A673 (cell line): ENCODE measurements around the gene CCSER1. TPM values are rescaled to one million over a fixed set of nuclear protein-coding genes. Genes with fewer than 3 reads are reported as not detected.

Experiments used
- BruUV-seq: library from RNA; stranded (reverse); fragments of 400-500 nt; replicated peaks from 2 replicates; lab custom pipeline; 2021; lab: Mats Ljungman, UMichigan
- CTCF ChIA-PET: fragments of 300-600 bp; sonication (Branson Sonifier 250); formaldehyde crosslinking; loops from one replicate; lab custom pipeline; 2022; ENCODE audit warnings: antibody characterized with exemption; lab: Charles Lee
- POLR2A ChIA-PET: fragments of 300-600 bp; sonication (Branson Sonifier 250); formaldehyde crosslinking; loops from one replicate; lab custom pipeline; 2022; ENCODE audit warnings: antibody characterized with exemption; ENCODE audit not compliant: low non-redundant PET; lab: Charles Lee
- DNase-seq: peaks from one replicate; pipeline ENCODE4 v3.0.0-alpha.2; 2015; ENCODE audit warnings: low spot score
- H3K27ac ChIP-seq: fragments of 200-600 bp; sonication (generic); 2 replicates; pipeline ENCODE4 v1.5.1; 2016; ENCODE audit warnings: mixed run types, low read depth, mild to moderate bottlenecking, mixed read lengths, antibody characterized with exemption, low read length; ENCODE audit not compliant: poor library complexity, severe bottlenecking
- H3K27me3 ChIP-seq: fragments of 200-600 bp; sonication (generic); replicated peaks from 2 replicates; pipeline ENCODE4 v1.6.1; 2017; ENCODE audit warnings: mixed run types, low read depth, mild to moderate bottlenecking, mixed read lengths, antibody characterized with exemption, low read length; ENCODE audit not compliant: insufficient read depth, poor library complexity
- H3K36me3 ChIP-seq: fragments of 200-600 bp; sonication (generic); 2 replicates; pipeline ENCODE4 v1.6.1; 2016; ENCODE audit warnings: mixed run types, mild to moderate bottlenecking, mixed read lengths, antibody characterized with exemption, low read length; ENCODE audit not compliant: insufficient read depth, poor library complexity, severe bottlenecking
- H3K4me1 ChIP-seq: fragments of 200-600 bp; sonication (generic); 2 replicates; pipeline ENCODE4 v1.6.1; 2017; ENCODE audit warnings: mixed run types, mild to moderate bottlenecking, mixed read lengths, antibody characterized with exemption, low read length; ENCODE audit not compliant: insufficient read depth, poor library complexity, severe bottlenecking
- H3K4me3 ChIP-seq: fragments of 200-600 bp; sonication (generic); 2 replicates; pipeline ENCODE4 v1.5.1; 2016; ENCODE audit warnings: low read depth, mixed run types, mild to moderate bottlenecking, mixed read lengths, low read length; ENCODE audit not compliant: poor library complexity, severe bottlenecking
- H3K9me3 ChIP-seq: fragments of 200-600 bp; sonication (generic); 2 replicates; pipeline ENCODE4 v1.6.1; 2016; ENCODE audit warnings: mixed run types, low read depth, mild to moderate bottlenecking, mixed read lengths, antibody characterized with exemption, low read length; ENCODE audit not compliant: poor library complexity, severe bottlenecking
- EZH2 ChIP-seq: fragments of 200-600 bp; sonication (generic); IDR thresholded peaks from 2 replicates; pipeline ENCODE4 v1.6.1; 2017; ENCODE audit warnings: borderline replicate concordance, low read depth, mild to moderate bottlenecking, mixed read lengths, antibody characterized with exemption, low read length; ENCODE audit not compliant: poor library complexity, severe bottlenecking
- intact Hi-C: fragments of 100-400 bp; cut with micrococcal nuclease; formaldehyde crosslinking; loops from one replicate; pipeline ENCODE4 v1.10.0; 2022; ENCODE audit not compliant: unreplicated experiment
- total RNA-seq: library from RNA; stranded (reverse); gene quantifications from 2 replicates; pipeline ENCODE4 v1.2.3, GENCODE V29; 2021
- TF ChIP-seq, protein P1 (sequence below): fragments of 300-800, 200-600 bp; sonication (generic); conservative IDR thresholded peaks from 2 replicates; pipeline ENCODE4 v1.5.1; 2017; ENCODE audit warnings: low read depth, mild to moderate bottlenecking, antibody characterized with exemption, low read length, moderate library complexity, mixed read lengths

Gene CCSER1
- total RNA-seq, 1 experiment from 2014 or later, result not detected

DNA sequence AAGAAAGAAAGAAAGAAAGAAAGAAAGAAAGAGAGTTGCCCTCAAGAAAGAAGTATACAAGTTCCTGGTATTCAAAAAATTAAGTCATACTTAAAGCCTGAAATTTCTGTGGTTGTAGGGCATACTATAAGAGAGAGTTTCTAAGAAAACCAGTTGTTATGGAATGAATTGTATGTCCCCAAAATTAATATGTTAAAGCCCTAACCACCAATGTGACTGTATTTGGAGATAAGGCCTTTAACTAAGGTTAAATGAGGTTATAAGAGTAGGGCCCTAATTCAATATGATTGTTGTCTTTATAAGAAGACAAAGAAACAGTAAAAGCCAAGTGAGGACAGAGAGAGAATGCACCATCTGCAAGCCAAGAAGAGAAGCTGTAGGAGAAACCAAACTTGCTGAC is 521.1 kb downstream of the CCSER1 start:
- ChIA-PET POLR2A (no interaction called here), CTCF (no interaction called here)
- BruUV-seq, result no TSS peak

DNA sequence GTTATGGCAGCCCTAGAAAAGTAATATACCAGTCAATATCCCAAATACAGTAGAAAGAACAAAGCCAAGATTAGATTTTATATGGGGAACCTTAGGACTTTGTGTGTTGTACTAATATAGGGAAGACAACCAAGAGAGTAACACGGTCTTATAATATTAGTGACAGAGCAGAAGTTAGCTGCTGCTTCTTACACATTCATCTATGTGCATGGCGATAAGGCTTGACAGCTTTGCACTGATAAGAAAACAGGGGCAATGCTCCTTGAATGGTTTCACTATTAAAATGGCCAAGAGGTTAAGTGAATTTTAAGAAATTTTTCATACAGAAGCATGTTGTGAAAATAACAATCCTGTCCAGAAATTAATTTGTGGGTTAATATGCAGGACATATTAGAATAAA is 521.6 kb downstream of the CCSER1 start:
- BruUV-seq, result no TSS peak
- no peak for TF ChIP-seq EZH2
- TF ChIP-seq, protein P1, sequence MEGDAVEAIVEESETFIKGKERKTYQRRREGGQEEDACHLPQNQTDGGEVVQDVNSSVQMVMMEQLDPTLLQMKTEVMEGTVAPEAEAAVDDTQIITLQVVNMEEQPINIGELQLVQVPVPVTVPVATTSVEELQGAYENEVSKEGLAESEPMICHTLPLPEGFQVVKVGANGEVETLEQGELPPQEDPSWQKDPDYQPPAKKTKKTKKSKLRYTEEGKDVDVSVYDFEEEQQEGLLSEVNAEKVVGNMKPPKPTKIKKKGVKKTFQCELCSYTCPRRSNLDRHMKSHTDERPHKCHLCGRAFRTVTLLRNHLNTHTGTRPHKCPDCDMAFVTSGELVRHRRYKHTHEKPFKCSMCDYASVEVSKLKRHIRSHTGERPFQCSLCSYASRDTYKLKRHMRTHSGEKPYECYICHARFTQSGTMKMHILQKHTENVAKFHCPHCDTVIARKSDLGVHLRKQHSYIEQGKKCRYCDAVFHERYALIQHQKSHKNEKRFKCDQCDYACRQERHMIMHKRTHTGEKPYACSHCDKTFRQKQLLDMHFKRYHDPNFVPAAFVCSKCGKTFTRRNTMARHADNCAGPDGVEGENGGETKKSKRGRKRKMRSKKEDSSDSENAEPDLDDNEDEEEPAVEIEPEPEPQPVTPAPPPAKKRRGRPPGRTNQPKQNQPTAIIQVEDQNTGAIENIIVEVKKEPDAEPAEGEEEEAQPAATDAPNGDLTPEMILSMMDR, result no peak
- DNase-seq, result no peak
- intact Hi-C loops, result no loop called here
- Histone ChIP-seq H3K36me3 (no peaks in the 10 kb centered on the region), H3K4me1 (no peaks in the 10 kb centered on the region), H3K9me3 (no peaks in the 10 kb centered on the region), H3K4me3 (no peak overlapping the region), H3K27me3 (no peaks in the 10 kb centered on the region), H3K27ac (no peak overlapping the region)
- ChIA-PET POLR2A (no interaction called here), CTCF (no interaction called here)

More for the DNA sequence above, 521.1 kb downstream of the CCSER1 start:
- Histone ChIP-seq H3K27ac (no peak overlapping the region), H3K4me3 (no peak overlapping the region), H3K4me1 (no peaks in the 10 kb centered on the region), H3K27me3 (no peaks in the 10 kb centered on the region), H3K36me3 (no peaks in the 10 kb centered on the region), H3K9me3 (no peaks in the 10 kb centered on the region)
- no peak for DNase-seq
- intact Hi-C loops, result no loop called here
- TF ChIP-seq EZH2, result no peak
- TF ChIP-seq, protein P1, result no peak

DNA sequence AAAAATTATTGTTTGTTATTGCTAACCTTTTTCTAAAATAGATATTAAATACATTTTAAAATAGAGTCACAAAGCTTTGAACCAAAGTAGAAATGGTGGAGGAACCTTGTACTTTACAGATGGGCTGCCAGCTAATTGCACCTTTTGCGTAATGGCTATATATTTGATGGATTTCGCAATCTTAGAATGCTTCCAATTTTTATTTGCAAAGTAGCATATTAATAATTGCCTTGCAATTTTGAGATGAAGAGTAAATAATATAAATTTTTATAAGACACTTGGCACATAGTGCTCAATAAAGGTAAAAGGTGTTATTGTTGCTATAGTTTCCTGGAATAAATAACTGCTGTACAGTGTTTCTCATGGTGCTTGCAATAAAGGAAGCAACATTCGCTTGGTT is 533.5 kb downstream of the CCSER1 start:
- BruUV-seq, result no TSS peak
- TF ChIP-seq, protein P1, result no peak
- TF ChIP-seq EZH2, result no peak
- ChIA-PET POLR2A (no interaction called here), CTCF (no interaction called here)
- Histone ChIP-seq H3K9me3 (no peaks in the 10 kb centered on the region), H3K4me1 (no peaks in the 10 kb centered on the region), H3K4me3 (no peak overlapping the region), H3K27ac (no peak overlapping the region), H3K36me3 (no peaks in the 10 kb centered on the region), H3K27me3 (no peaks in the 10 kb centered on the region)
- intact Hi-C loops, result no loop called here
- no peak for DNase-seq
